Right lobe of liver (tissue), 6 donors: ENCODE results near the gene COMMD6. TPM values are rescaled to one million over a fixed set of nuclear protein-coding genes. Genes with fewer than 3 reads are reported as not detected.

ENCODE experiments used
- ATAC-seq, 4 donors: fragments of 200-7000 bp; cut with Tn5 transposase; one replicate each; pipeline ENCODE4 v1.9.1; 2020; ENCODE audit warnings: mild to moderate bottlenecking in 4 of 4, moderate library complexity in 4 of 4
- DNase-seq, 3 donors: peaks; one replicate each; pipeline ENCODE4 v3.0.0-alpha.2; 2020
- H3K27ac ChIP-seq, 3 donors: fragments of 200-600 bp; one replicate each; pipeline ENCODE4 v1.8.0; 2022
- H3K27me3 ChIP-seq, 2 donors: fragments of 200-600 bp; one replicate each; pipeline ENCODE4 v1.8.0; 2022
- H3K36me3 ChIP-seq, 4 donors: fragments of 200-600 bp; sonication (generic) in 1 of 4; one replicate each; pipeline versions ENCODE4 v1.5.1 to v1.8.0; 2017 to 2022; ENCODE audit warnings: control low read depth in 1 of 4
- H3K4me1 ChIP-seq, 4 donors: fragments of 200-600 bp; sonication (generic) in 1 of 4; one replicate each; pipeline versions ENCODE4 v1.5.1 to v1.8.0; 2017 to 2022; ENCODE audit warnings: control low read depth in 1 of 4
- H3K4me3 ChIP-seq, 3 donors: fragments of 200-600 bp; one replicate each; pipeline ENCODE4 v1.8.0; 2022
- H3K9me3 ChIP-seq, 4 donors: fragments of 200-600 bp; sonication (generic) in 1 of 4; one replicate each; pipeline versions ENCODE4 v1.5.1 to v1.8.0; 2017 to 2022; ENCODE audit warnings: control low read depth in 1 of 4
- POLR2A ChIP-seq: fragments of 450-650 bp; IDR thresholded peaks from one replicate; pipeline ENCODE4 v1.6.1; 2017; ENCODE audit warnings: antibody characterized with exemption, mild to moderate bottlenecking
- WGBS: methylation state at CpG from one replicate; pipeline ENCODE4 v1.1.6; 2018; ENCODE audit warnings: low coverage, low lambda C conversion rate; ENCODE audit not compliant: insufficient coverage; ENCODE audit errors: missing lambda C conversion rate; 5-methylcytosine and 5-hydroxymethylcytosine counted together
- intact Hi-C, 2 donors: fragments of 100-400 bp; cut with DNase I; formaldehyde crosslinking; loops; one replicate each; pipeline versions ENCODE4 v1.11.2 to v1.14.1; 2022
- long read RNA-seq: library from polyadenylated mRNA; unstranded; transcript quantifications from one replicate; pipeline ENCODE4 v2.0.0, GENCODE V29; 2019
- total RNA-seq, 6 experiments: library from RNA; depleted of rRNA in 2 of 6; stranded (reverse); fragments of >200 nt in 2 of 6; fragmentation: NEBNext Ultra II Directional in 3 of 6; extraction: Animal tissue kit (Norgen Biotek cat#: 25700) in 3 of 6; gene quantifications; one replicate each; pipeline versions ENCODE4 v1.1.0 to v1.2.4, GENCODE V29; 2016 to 2023
- TF ChIP-seq, protein P1 (sequence below), 4 donors: fragments of 200-600 bp in 3 of 4; fragments of 450-650 bp in 1 of 4; IDR thresholded peaks; one replicate each; pipeline versions ENCODE4 v1.5.1 to v1.8.0; 2016 to 2022; ENCODE audit warnings: antibody characterized with exemption in 4 of 4, mild to moderate bottlenecking in 2 of 4
- donor health status: DM: no; HTN: yes; CAD: no.
- donor health status: DM: no; HTN: no; CAD: no.
- donor health status: DM: no; HTN: no; CAD: no.
- donor health status: DM: no; HTN: yes; CAD: no.
- donor health status: DM: no; HTN: yes; CAD: no.

Gene COMMD6
- total RNA-seq: 10 to 100 TPM; 35.0 to 86.1 (median 58.2) TPM
- long read RNA-seq, partial matches to known transcripts: 0 of 4 reads
- long read RNA-seq, other reads (novel, unspliced or antisense): 4 of 4 reads

- intact Hi-C loops: no loop called here
- Histone ChIP-seq H3K4me3 (peak within 1 kb of the TSS; percentile 79 to 94 (median 88)), H3K36me3 (no peaks in the 10 kb centered on the region), H3K27me3 (no peaks in the 10 kb centered on the region), H3K9me3 (no peaks in the 10 kb centered on the region), H3K27ac (peak within 1 kb of the TSS; percentile 45 to 69 (median 68)), H3K4me1 (peaks cover 0 to 8% (median 0%) of the 10 kb centered on the region in 4 donors)
- peak; percentile 96 to 98 (median 97) for ATAC-seq
- WGBS: under 1% methylated on average over 32 of the region's 51 CpGs
- TF ChIP-seq, protein P1, sequence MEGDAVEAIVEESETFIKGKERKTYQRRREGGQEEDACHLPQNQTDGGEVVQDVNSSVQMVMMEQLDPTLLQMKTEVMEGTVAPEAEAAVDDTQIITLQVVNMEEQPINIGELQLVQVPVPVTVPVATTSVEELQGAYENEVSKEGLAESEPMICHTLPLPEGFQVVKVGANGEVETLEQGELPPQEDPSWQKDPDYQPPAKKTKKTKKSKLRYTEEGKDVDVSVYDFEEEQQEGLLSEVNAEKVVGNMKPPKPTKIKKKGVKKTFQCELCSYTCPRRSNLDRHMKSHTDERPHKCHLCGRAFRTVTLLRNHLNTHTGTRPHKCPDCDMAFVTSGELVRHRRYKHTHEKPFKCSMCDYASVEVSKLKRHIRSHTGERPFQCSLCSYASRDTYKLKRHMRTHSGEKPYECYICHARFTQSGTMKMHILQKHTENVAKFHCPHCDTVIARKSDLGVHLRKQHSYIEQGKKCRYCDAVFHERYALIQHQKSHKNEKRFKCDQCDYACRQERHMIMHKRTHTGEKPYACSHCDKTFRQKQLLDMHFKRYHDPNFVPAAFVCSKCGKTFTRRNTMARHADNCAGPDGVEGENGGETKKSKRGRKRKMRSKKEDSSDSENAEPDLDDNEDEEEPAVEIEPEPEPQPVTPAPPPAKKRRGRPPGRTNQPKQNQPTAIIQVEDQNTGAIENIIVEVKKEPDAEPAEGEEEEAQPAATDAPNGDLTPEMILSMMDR (IDR thresholded peaks at IDR 0.05): peak; percentile 19 to 61 (median 31)
- peak; percentile 74 for TF ChIP-seq POLR2A
- peak; percentile 82 to 84 (median 83) for DNase-seq
These were observed at the start of gene COMMD6 for GRCh38 chr13:75537401-75538365. COMMD6 (minus strand) TSS chr13:75537841; CDS start chr13:75537805, 36 bp downstream.

DNA sequence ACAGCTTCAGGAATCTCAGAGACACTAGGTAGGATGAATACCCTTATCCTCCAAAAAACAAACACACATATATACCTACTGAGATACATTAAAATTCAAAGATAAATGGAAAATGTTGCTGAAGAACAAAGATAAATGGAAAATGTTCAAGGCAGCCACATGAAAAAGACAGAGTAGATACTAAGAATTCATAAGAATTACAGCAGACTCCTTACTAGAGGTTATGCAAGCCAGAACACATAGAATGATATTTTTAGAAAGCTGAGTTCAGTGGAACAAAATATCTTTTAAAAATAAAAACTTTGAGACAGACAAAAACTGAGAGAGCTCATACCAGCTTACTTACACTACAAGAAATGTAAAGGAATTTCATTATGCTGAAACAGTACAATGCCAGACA lies 47.5 kb upstream of the COMMD6 start:
- DNase-seq (no peak), ATAC-seq (no peak)
- H3K9me3 ChIP-seq: no peaks in the 10 kb centered on the region
- no peak overlapping the region for H3K4me3 ChIP-seq
- no peak overlapping the region for H3K27ac ChIP-seq
- no peaks in the 10 kb centered on the region for H3K36me3 ChIP-seq
- no peaks in the 10 kb centered on the region for H3K27me3 ChIP-seq
- no peaks in the 10 kb centered on the region for H3K4me1 ChIP-seq
- TF ChIP-seq, protein P1 (IDR thresholded peaks at IDR 0.05): no peak
- no peak for TF ChIP-seq POLR2A
- intact Hi-C loops: no loop called here

DNA sequence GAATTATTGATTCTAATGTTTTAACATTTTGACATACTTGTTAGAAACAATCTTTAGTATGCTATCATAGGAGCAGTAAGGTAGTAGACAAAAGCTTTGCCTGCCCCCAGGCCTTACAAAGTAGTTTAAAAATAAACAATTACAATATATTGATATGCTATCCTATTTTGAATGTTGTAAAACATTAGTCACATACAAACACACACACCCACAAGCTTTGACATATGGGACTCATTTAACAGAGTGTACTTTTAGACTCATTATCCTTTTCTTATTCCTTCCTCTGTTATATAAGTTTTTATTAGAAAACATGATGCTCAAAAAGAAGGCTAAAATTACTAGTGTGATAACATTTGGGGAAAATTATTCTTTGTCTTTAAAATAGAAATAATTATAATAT lies 45.5 kb upstream of the COMMD6 start:
- DNase-seq: no peak
- Histone ChIP-seq H3K27me3 (no peaks in the 10 kb centered on the region), H3K9me3 (no peaks in the 10 kb centered on the region), H3K27ac (no peak overlapping the region), H3K4me3 (no peak overlapping the region), H3K4me1 (no peaks in the 10 kb centered on the region), H3K36me3 (no peaks in the 10 kb centered on the region)
- intact Hi-C loops: no loop called here
- no peak for ATAC-seq
- TF ChIP-seq, protein P1 (IDR thresholded peaks at IDR 0.05): no peak
- TF ChIP-seq POLR2A: no peak

- Histone ChIP-seq H3K27ac (no peak overlapping the region), H3K4me3 (no peak overlapping the region), H3K27me3 (no peaks in the 10 kb centered on the region), H3K4me1 (no peaks in the 10 kb centered on the region), H3K36me3 (no peaks in the 10 kb centered on the region), H3K9me3 (no peaks in the 10 kb centered on the region)
- ATAC-seq (no peak), DNase-seq (no peak)
- TF ChIP-seq, protein P1 (IDR thresholded peaks at IDR 0.05): no peak
- TF ChIP-seq POLR2A: no peak
- intact Hi-C loops: no loop called here
- 93% methylated on average over 2 of the region's 2 CpGs for WGBS
These were observed 44.4 kb upstream of the COMMD6 start for GRCh38 chr13:75581874-75582640.
